ENCODE data around the gene TMEM240.
"Not testable (repeated sequence)": the region's sequence is repeated elsewhere in the genome, so short reads cannot be mapped to it uniquely, and the experiment has no call there.

The TMEM240 gene

GRCh38 chr1:1504777-1505365, 35.6 kb downstream of the TMEM240 start:
- H3K36me3 ChIP-seq (replicated peaks); H3K4me3 ChIP-seq (ENCODE audit: low read depth, low read length); in situ Hi-C loops (cut with HindIII; ENCODE audit: low pct_ligation_motif_present, low sequenced_read_pairs); H3K27me3 ChIP-seq (replicated peaks): not testable (repeated sequence)
- peak; percentile 66 for TF ChIP-seq CTCF (IDR thresholded peaks at IDR 0.05; ENCODE audit: low read depth, low read length, missing control alignments)
- peak overlapping the region; percentile 29 for H3K27ac ChIP-seq
- peak; percentile 61 for DNase-seq

- H3K27ac ChIP-seq; H3K27me3 ChIP-seq (replicated peaks); H3K4me3 ChIP-seq (ENCODE audit: low read depth, low read length); in situ Hi-C loops (cut with HindIII; ENCODE audit: low pct_ligation_motif_present, low sequenced_read_pairs); DNase-seq: not testable (repeated sequence)
- peaks cover 44% of the 10 kb centered on the region for H3K36me3 ChIP-seq (replicated peaks)
Observed at GRCh38 chr1:1495461-1495975, 44.9 kb downstream of the TMEM240 start.

GRCh38 chr1:1494311-1494710, 46.1 kb downstream of the TMEM240 start:
- H3K27ac ChIP-seq; H3K27me3 ChIP-seq (replicated peaks); DNase-seq; in situ Hi-C loops (cut with HindIII; ENCODE audit: low pct_ligation_motif_present, low sequenced_read_pairs); H3K4me3 ChIP-seq (ENCODE audit: low read depth, low read length): not testable (repeated sequence)
- H3K36me3 ChIP-seq (replicated peaks), result peaks cover 51% of the 10 kb centered on the region

- H3K27ac ChIP-seq, result no peak overlapping the region
- DNase-seq, result no peak
- H3K36me3 ChIP-seq (replicated peaks), result peaks cover 68% of the 10 kb centered on the region
- in situ Hi-C loops (cut with HindIII; ENCODE audit: low pct_ligation_motif_present, low sequenced_read_pairs), result no loop called here
- no peaks in the 10 kb centered on the region for H3K27me3 ChIP-seq (replicated peaks)
- no peak for TF ChIP-seq CTCF (IDR thresholded peaks at IDR 0.05; ENCODE audit: low read depth, low read length, missing control alignments)
- no peak overlapping the region for H3K4me3 ChIP-seq (ENCODE audit: low read depth, low read length)
Observed at GRCh38 chr1:1491601-1492000, 48.8 kb downstream of the TMEM240 start.

- Histone ChIP-seq H3K27me3 (replicated peaks) (no peaks in the 10 kb centered on the region), H3K36me3 (replicated peaks) (peaks cover 64% of the 10 kb centered on the region), H3K4me3 (ENCODE audit: low read depth, low read length) (no peak overlapping the region), H3K27ac (no peak overlapping the region)
- DNase-seq, result no peak
- in situ Hi-C loops (cut with HindIII; ENCODE audit: low pct_ligation_motif_present, low sequenced_read_pairs), result no loop called here
- TF ChIP-seq CTCF (IDR thresholded peaks at IDR 0.05; ENCODE audit: low read depth, low read length, missing control alignments), result no peak
Observed at GRCh38 chr1:1490633-1491230, 49.7 kb downstream of the TMEM240 start.

- Histone ChIP-seq H3K36me3 (replicated peaks) (peaks cover 61% of the 10 kb centered on the region), H3K4me3 (ENCODE audit: low read depth, low read length) (no peak overlapping the region)
Observed at GRCh38 chr1:1489861-1490260, 50.6 kb downstream of the TMEM240 start.

More at GRCh38 chr1:1489861-1490260, 50.6 kb downstream of the TMEM240 start:
- in situ Hi-C loops (cut with HindIII; ENCODE audit: low pct_ligation_motif_present, low sequenced_read_pairs), result no loop called here
- Histone ChIP-seq H3K27ac (no peak overlapping the region), H3K27me3 (replicated peaks) (no peaks in the 10 kb centered on the region)
- DNase-seq, result no peak
- no peak for TF ChIP-seq CTCF (IDR thresholded peaks at IDR 0.05; ENCODE audit: low read depth, low read length, missing control alignments)
